Stimulated activated CD4-positive, alpha-beta T cell treated with anti-CD3 and anti-CD28 coated beads, Interleukin-2, amount 100 ng/mL, for 4 hours (primary cell): ENCODE results near the gene CDKN3.

Experiments
- DNase-seq: peaks from one replicate; pipeline ENCODE4 v3.0.0-alpha.2; 2020; ENCODE audit warnings: low read depth

The CDKN3 gene

GRCh38 chr14:54396493-54397335 lies at the start of gene CDKN3:
CDKN3 (plus strand) TSS chr14:54397007; CDS start chr14:54397069, 62 bp downstream.
- DNase-seq: peak; percentile 95

GRCh38 chr14:54347044-54347443 lies 49.8 kb upstream of the CDKN3 start:
- no peak for DNase-seq

- no peak for DNase-seq
These were observed 48.7 kb upstream of the CDKN3 start for GRCh38 chr14:54348001-54348611.

GRCh38 chr14:54348923-54349620 lies 47.7 kb upstream of the CDKN3 start:
- DNase-seq: no peak

GRCh38 chr14:54349713-54350112 lies 47.1 kb upstream of the CDKN3 start:
- DNase-seq: no peak

GRCh38 chr14:54350203-54350602 lies 46.6 kb upstream of the CDKN3 start:
- no peak for DNase-seq

GRCh38 chr14:54353266-54353665 lies 43.5 kb upstream of the CDKN3 start:
- no peak for DNase-seq

GRCh38 chr14:54353694-54354093 lies 43.1 kb upstream of the CDKN3 start:
- no peak for DNase-seq

GRCh38 chr14:54354096-54354495 lies 42.7 kb upstream of the CDKN3 start:
- DNase-seq: no peak

- DNase-seq: no peak
These were observed 41.7 kb upstream of the CDKN3 start for GRCh38 chr14:54354968-54355641.

GRCh38 chr14:54355698-54356097 lies 41.1 kb upstream of the CDKN3 start:
- DNase-seq: no peak

- DNase-seq: no peak
These were observed 40.6 kb upstream of the CDKN3 start for GRCh38 chr14:54356172-54356571.

- no peak for DNase-seq
These were observed 36.1 kb upstream of the CDKN3 start for GRCh38 chr14:54360667-54361066.

GRCh38 chr14:54362089-54362504 lies 34.7 kb upstream of the CDKN3 start:
- no peak for DNase-seq

- DNase-seq: no peak
These were observed 33.9 kb upstream of the CDKN3 start for GRCh38 chr14:54362759-54363437.

- DNase-seq: no peak
These were observed 32.0 kb upstream of the CDKN3 start for GRCh38 chr14:54364555-54365415.

- peak; percentile 2 for DNase-seq
These were observed 29.8 kb upstream of the CDKN3 start for GRCh38 chr14:54366736-54367735.

- no peak for DNase-seq
These were observed 28.5 kb upstream of the CDKN3 start for GRCh38 chr14:54368291-54368690.

- no peak for DNase-seq
These were observed 27.5 kb upstream of the CDKN3 start for GRCh38 chr14:54369343-54369742.
